HepG2 (cell line): ENCODE results near the gene RPP21. TPM values are rescaled to one million over a fixed set of nuclear protein-coding genes. Genes with fewer than 3 reads are reported as not detected.

Source experiments
- ATAC-seq: fragments of 200-7000 bp; cut with Tn5 transposase; 3 replicates; pipeline ENCODE4 v1.9.1; 2020; ENCODE audit warnings: mild to moderate bottlenecking, moderate library complexity
- BruUV-seq: library from RNA; stranded (reverse); fragments of 400-500 nt; replicated peaks from 2 replicates; lab custom pipeline; 2021; lab: Mats Ljungman, UMichigan
- CTCF ChIA-PET: fragments of 300-600 bp; formaldehyde crosslinking; extraction: SDS; loops from one replicate; lab custom pipeline; 2021; ENCODE audit warnings: low total read pairs, inconsistent platforms, low intra/inter-chr PET ratio; lab: Yijun Ruan, JAX
- POLR2A ChIA-PET: fragments of 350-600 bp; sonication (Branson Sonifier 250); formaldehyde crosslinking; loops from one replicate; lab custom pipeline; 2020; ENCODE audit warnings: antibody characterized with exemption, inconsistent platforms; lab: Yijun Ruan, JAX
- DNase-seq: peaks from one replicate; pipeline ENCODE4 v3.0.0-alpha.2; 2015; ENCODE audit warnings: low spot score
- FAIRE-seq: peaks from 3 replicates; lab custom pipeline; 2011; peaks lifted over from hg19 to GRCh38; lab: Jason Lieb, UNC
- H2AFZ ChIP-seq: one replicate; pipeline ENCODE4 v1.6.1; 2011; ENCODE audit warnings: low read length, inconsistent platforms
- H3K27ac ChIP-seq: fragments of 300-600 bp; 3 replicates; pipeline ENCODE4 v1.8.0; 2011; ENCODE audit warnings: mixed run types, mild to moderate bottlenecking, mixed read lengths, low read length, inconsistent platforms; ENCODE audit not compliant: insufficient read depth; ENCODE audit errors: extremely low read length
- H3K27me3 ChIP-seq, 2 experiments: fragments of 200-600 bp in 1 of 2; 2 replicates in 1 of 2; 3 replicates in 1 of 2; pipeline versions ENCODE4 v1.6.0 to v1.8.0; 2011; ENCODE audit warnings: low read length in 2 of 2, mild to moderate bottlenecking in 2 of 2, moderate library complexity in 2 of 2, inconsistent platforms in 1 of 2; ENCODE audit not compliant: insufficient read depth in 2 of 2, control insufficient read depth in 1 of 2
- H3K36me3 ChIP-seq, 2 experiments: fragments of 200-600 bp in 1 of 2; replicated peaks in 1 of 2; 2 replicates in 1 of 2; 3 replicates in 1 of 2; pipeline versions ENCODE4 v1.5.1 to v1.8.0; 2011; ENCODE audit warnings: low read length in 2 of 2, inconsistent platforms in 1 of 2; ENCODE audit not compliant: insufficient read depth in 2 of 2, control insufficient read depth in 1 of 2
- H3K4me1 ChIP-seq: 2 replicates; pipeline ENCODE4 v1.5.1; 2012; ENCODE audit warnings: low read length, inconsistent platforms; ENCODE audit not compliant: insufficient read depth
- H3K4me2 ChIP-seq: 2 replicates; pipeline ENCODE4 v1.6.0; 2011; ENCODE audit warnings: low read depth, low read length, inconsistent platforms
- H3K4me3 ChIP-seq, 3 experiments: fragments of 200-600 bp in 1 of 3; sonication (generic), shearing (Covaris generic) in 1 of 3; replicated peaks in 1 of 3; 2 replicates each; pipeline ENCODE4 v1.5.1; 2011 to 2016; ENCODE audit warnings: low read length in 3 of 3, inconsistent platforms in 2 of 3, low read depth in 2 of 3, mild to moderate bottlenecking in 2 of 3, control low read depth in 1 of 3, mixed read lengths in 1 of 3; ENCODE audit not compliant: insufficient read depth in 1 of 3
- H3K79me2 ChIP-seq: one replicate; pipeline ENCODE4 v1.6.1; 2011; ENCODE audit warnings: low read length, inconsistent platforms; ENCODE audit not compliant: insufficient read depth
- H3K9ac ChIP-seq: 2 replicates; pipeline ENCODE4 v1.6.0; 2011; ENCODE audit warnings: mild to moderate bottlenecking, low read depth, low read length, inconsistent platforms; ENCODE audit not compliant: insufficient read depth
- H3K9me3 ChIP-seq: 2 replicates; pipeline ENCODE4 v1.5.1; 2012; ENCODE audit warnings: mild to moderate bottlenecking, low read length
- H4K20me1 ChIP-seq: 2 replicates; pipeline ENCODE4 v1.6.0; 2011; ENCODE audit warnings: inconsistent platforms, mild to moderate bottlenecking, low read length, moderate library complexity; ENCODE audit not compliant: insufficient read depth
- ATF7 ChIP-seq, 2 experiments: fragments of 450-650 bp in 1 of 2; sonication (generic) in 1 of 2; formaldehyde crosslinking in 1 of 2; IDR thresholded peaks; 2 replicates each; pipeline versions ENCODE4 v1.4.0 to v1.6.1; 2016 to 2020; ENCODE audit warnings: antibody characterized with exemption in 1 of 2, mild to moderate bottlenecking in 1 of 2, missing genetic modification reagents in 1 of 2
- HNRNPL ChIP-seq: fragments of 200-400 bp; formaldehyde crosslinking; IDR thresholded peaks from 2 replicates; pipeline ENCODE4 v1.6.1; 2017; ENCODE audit warnings: mild to moderate bottlenecking, low read depth, low read length
- NFE2L1 ChIP-seq: sonication (generic); formaldehyde crosslinking; IDR thresholded peaks from 2 replicates; pipeline ENCODE4 v1.4.0; 2020; ENCODE audit warnings: missing genetic modification reagents, mild to moderate bottlenecking, borderline replicate concordance
- RBM22 ChIP-seq: fragments of 200-400 bp; formaldehyde crosslinking; optimal IDR thresholded peaks from 2 replicates; pipeline ENCODE3; 2017; ENCODE audit warnings: mild to moderate bottlenecking, low read length, moderate library complexity
- TEAD3 ChIP-seq: optimal IDR thresholded peaks from 2 replicates; pipeline ENCODE3; 2016; ENCODE audit warnings: borderline replicate concordance
- ZNF558 ChIP-seq: sonication (generic); formaldehyde crosslinking; IDR thresholded peaks from 2 replicates; pipeline ENCODE4 v1.9.0; 2022; ENCODE audit warnings: mild to moderate bottlenecking, missing genetic modification reagents, borderline replicate concordance
- ZNF644 ChIP-seq: IDR thresholded peaks from 2 replicates; pipeline ENCODE4 v1.6.1; 2016; ENCODE audit warnings: low read depth
- WGBS: methylation state at CpG from one replicate; pipeline ENCODE4 v1.1.6; 2017; ENCODE audit warnings: low lambda C conversion rate; 5-methylcytosine and 5-hydroxymethylcytosine counted together
- in situ Hi-C: cut with HindIII; loops from 2 replicates; pipeline ENCODE4 v1.10.0; 2017; ENCODE audit warnings: low pct_unique_long_range_greater_than_20kb; ENCODE audit not compliant: extremely low pct_ligation_motif_present
- intact Hi-C: fragments of 100-400 bp; cut with micrococcal nuclease; formaldehyde crosslinking; loops from one replicate; pipeline ENCODE4 v1.10.0; 2022; ENCODE audit not compliant: unreplicated experiment
- polyA plus RNA-seq, 8 experiments: library from polyadenylated mRNA; depleted of rRNA in 3 of 8; stranded (reverse) in 7 of 8; unstranded in 1 of 8; fragments of >200 nt; fragmentation: Illumina TruSeq in 4 of 8; extraction: Trizol in 4 of 8; gene quantifications; 2 replicates each; pipeline versions ENCODE4 v1.2.1 to v1.2.3, GENCODE V29; 2011 to 2016; ENCODE audit warnings: low read depth in 4 of 8, missing spikeins in 1 of 8, mixed read lengths in 1 of 8; ENCODE audit not compliant: insufficient read depth in 1 of 8
- total RNA-seq, 5 experiments: library from RNA; depleted of rRNA; stranded (reverse); fragments of >200 nt; fragmentation: Illumina TruSeq; extraction: Trizol; gene quantifications; 2 replicates each; pipeline ENCODE4 v1.2.3, GENCODE V29; 2016; ENCODE audit warnings: low read depth in 1 of 5

Gene RPP21
- total and polyA plus RNA-seq, 2 of the 13 experiments (the other 11 are each of a cell fraction or from before 2014, with no cell fraction given): 53.1 to 72.3 TPM

GRCh38 chr6:30312676-30313321 is 32.2 kb upstream of the RPP21 start:
- no peak for FAIRE-seq
- CTCF ChIA-PET: no interaction called here
- Histone ChIP-seq H3K4me3 (no peak overlapping the region), H3K27ac (no peak overlapping the region), H3K4me1 (peaks cover 20% of the 10 kb centered on the region), H3K27me3 (no peaks in the 10 kb centered on the region), H2AFZ (no peak overlapping the region), H3K4me2 (no peak overlapping the region), H3K9me3 (no peaks in the 10 kb centered on the region), H3K36me3 (peaks cover 27 to 73% of the 10 kb centered on the region in 2 experiments), H3K79me2 (peaks cover 90% of the 10 kb centered on the region), H3K9ac (no peak overlapping the region), H4K20me1 (peaks cover 51% of the 10 kb centered on the region)
- 100% methylated on average over 1 of the region's 1 CpG for WGBS
- TF ChIP-seq RBM22 (peak; percentile 35), NFE2L1 (CRISPR knock-in tag) (no peak), ATF7 (IDR thresholded peaks at IDR 0.05) (peak; percentile 66), ATF7 (CRISPR knock-in tag; IDR thresholded peaks at IDR 0.05) (no peak)
- DNase-seq: no peak
- BruUV-seq: no TSS peak
- intact Hi-C loops (no loop called here), in situ Hi-C loops (no loop called here)
- ATAC-seq: no peak
- POLR2A ChIA-PET: interaction anchor here (1.3 to 4.4 kb wide), 2 partner anchors 10 to 13 kb away, joined by 3 to 23 read pairs; partner anchors contain the start of gene TRIM39

- CTCF ChIA-PET: no interaction called here
- no TSS peak for BruUV-seq
- TF ChIP-seq ZNF558 (CRISPR knock-in tag) (no peak), HNRNPL (no peak), ZNF644 (no peak), TEAD3 (CRISPR knock-in tag) (no peak)
- Histone ChIP-seq H3K9ac (no peak overlapping the region), H3K36me3 (peaks cover 20 to 69% of the 10 kb centered on the region in 2 experiments), H3K9me3 (no peaks in the 10 kb centered on the region), H2AFZ (no peak overlapping the region), H3K4me2 (no peak overlapping the region), H3K27ac (no peak overlapping the region), H3K79me2 (peaks cover 95% of the 10 kb centered on the region), H3K4me1 (peaks cover 35% of the 10 kb centered on the region), H3K4me3 (no peak overlapping the region), H3K27me3 (no peaks in the 10 kb centered on the region), H4K20me1 (peaks cover 56% of the 10 kb centered on the region)
- no peak for DNase-seq
- no peak for FAIRE-seq
- 97% methylated on average over 3 of the region's 3 CpGs for WGBS
- intact Hi-C loops: no loop called here
- in situ Hi-C loops: no loop called here
- ATAC-seq: no peak
- POLR2A ChIA-PET: interaction anchor here (4.4 kb wide), 1 partner anchor 11 kb away, joined by 23 read pairs; the partner anchor contains the start of gene TRIM39
Measured at GRCh38 chr6:30315156-30315555, 29.8 kb upstream of the RPP21 start.
